ENCODE data around the gene CAND2. TPM values are rescaled to one million over a fixed set of nuclear protein-coding genes. Genes with fewer than 3 reads are reported as not detected.

CAND2 gene
- total and polyA plus RNA-seq, 2 experiments from 2014 or later: 5.6 to 20.5 TPM

GRCh38 chr3:12759693-12760565 lies 36.6 kb upstream of the CAND2 start:
- no peaks in the 10 kb centered on the region; the same call in 2 of the 3 replicates for H3K36me3 Mint-ChIP-seq (ENCODE audit: low read depth)
- H3K79me2 ChIP-seq (replicated peaks; ENCODE audit: insufficient read depth): no peaks in the 10 kb centered on the region
- no peak overlapping the region for H2AFZ ChIP-seq
- H3K4me3 ChIP-seq: no peak overlapping the region
- no peaks in the 10 kb centered on the region for H4K20me1 ChIP-seq (replicated peaks; ENCODE audit: insufficient read depth)
- H3K9me3 Mint-ChIP-seq: no peaks in the 10 kb centered on the region
- peaks cover 18% of the 10 kb centered on the region for H3K4me1 Mint-ChIP-seq
- H3K4me1 ChIP-seq (ENCODE audit: insufficient read depth): no peaks in the 10 kb centered on the region
- DNase-seq (ENCODE audit: low spot score): no peak
- H3K4me2 ChIP-seq: no peak overlapping the region
- H3K27ac ChIP-seq (ENCODE audit: low read depth): no peak overlapping the region
- peaks cover 9% of the 10 kb centered on the region for H3K27me3 Mint-ChIP-seq (ENCODE audit: insufficient read depth, low read depth, poor library complexity)
- no peaks in the 10 kb centered on the region for H3K36me3 ChIP-seq (ENCODE audit: insufficient read depth)
- H3F3A ChIP-seq (replicated peaks; ENCODE audit: low read depth): no peaks in the 10 kb centered on the region
- no peak overlapping the region for H3K4me3 Mint-ChIP-seq
- no peak for TF ChIP-seq ZNF114 (CRISPR knock-in tag; IDR thresholded peaks at IDR 0.05)
- TF ChIP-seq EZH2 (IDR thresholded peaks at IDR 0.05; ENCODE audit: low read depth, unreplicated experiment): no peak
- no peak for TF ChIP-seq EZH2phosphoT487 (IDR thresholded peaks at IDR 0.05; ENCODE audit: unreplicated experiment)
- TF ChIP-seq STAT1 (IDR thresholded peaks at IDR 0.05; ENCODE audit: unreplicated experiment): no peak
- ATAC-seq: no peak; the same call in 2 of the 3 replicates
- H3K9me2 ChIP-seq (ENCODE audit: insufficient read depth): no peaks in the 10 kb centered on the region
- no peaks in the 10 kb centered on the region for H3K27me3 ChIP-seq (ENCODE audit: insufficient read depth)
- no peak overlapping the region for H3K27ac Mint-ChIP-seq

GRCh38 chr3:12764171-12764776 lies 32.2 kb upstream of the CAND2 start:
- no peak for ATAC-seq
- Mint-ChIP-seq H3K4me1 (peaks cover 11% of the 10 kb centered on the region), H3K27ac (no peak overlapping the region), H3K9me3 (no peaks in the 10 kb centered on the region; the same call in 2 of the 3 replicates), H3K36me3 (ENCODE audit: low read depth) (no peaks in the 10 kb centered on the region; the same call in 2 of the 3 replicates), H3K27me3 (ENCODE audit: insufficient read depth, low read depth, poor library complexity) (peaks cover 9% of the 10 kb centered on the region), H3K4me3 (no peak overlapping the region)
- no peak overlapping the region for H2AFZ ChIP-seq
- no peaks in the 10 kb centered on the region for H3K27me3 ChIP-seq (ENCODE audit: insufficient read depth)
- no peaks in the 10 kb centered on the region for H3K4me1 ChIP-seq (ENCODE audit: insufficient read depth)
- H3K79me2 ChIP-seq (replicated peaks; ENCODE audit: insufficient read depth): no peaks in the 10 kb centered on the region
- no peak overlapping the region for H3K4me3 ChIP-seq
- H3K4me2 ChIP-seq: no peak overlapping the region
- no peaks in the 10 kb centered on the region for H3K9me2 ChIP-seq (ENCODE audit: insufficient read depth)
- H3K36me3 ChIP-seq (ENCODE audit: insufficient read depth): no peaks in the 10 kb centered on the region
- no peaks in the 10 kb centered on the region for H3F3A ChIP-seq (replicated peaks; ENCODE audit: low read depth)
- no peak overlapping the region for H3K27ac ChIP-seq (ENCODE audit: low read depth)
- DNase-seq (ENCODE audit: low spot score): no peak
- no peaks in the 10 kb centered on the region for H4K20me1 ChIP-seq (replicated peaks; ENCODE audit: insufficient read depth)
- TF ChIP-seq ZNF462 (CRISPR knock-in tag; IDR thresholded peaks at IDR 0.05): no peak
- TF ChIP-seq ZNF331 (CRISPR knock-in tag; IDR thresholded peaks at IDR 0.05; ENCODE audit: low read depth): no peak
- TF ChIP-seq STAT1 (IDR thresholded peaks at IDR 0.05; ENCODE audit: unreplicated experiment): no peak
- TF ChIP-seq ZNF114 (CRISPR knock-in tag; IDR thresholded peaks at IDR 0.05): no peak
- no peak for TF ChIP-seq REST (IDR thresholded peaks at IDR 0.05; ENCODE audit: unreplicated experiment)
- no peak for TF ChIP-seq JUNB (IDR thresholded peaks at IDR 0.05; ENCODE audit: unreplicated experiment)
- TF ChIP-seq EZH2 (IDR thresholded peaks at IDR 0.05; ENCODE audit: low read depth, unreplicated experiment): no peak
